SHP77 (cell line): ENCODE data around the gene CHN2.
"Not testable (repeated sequence)": the region's sequence is repeated elsewhere in the genome, so short reads cannot be mapped to it uniquely, and the experiment has no call there.

Experiments
- DNase-seq, 2 experiments: peaks; one replicate each; lab custom pipeline; 2025; lab: John Stamatoyannopoulos, UW

The CHN2 gene

DNA sequence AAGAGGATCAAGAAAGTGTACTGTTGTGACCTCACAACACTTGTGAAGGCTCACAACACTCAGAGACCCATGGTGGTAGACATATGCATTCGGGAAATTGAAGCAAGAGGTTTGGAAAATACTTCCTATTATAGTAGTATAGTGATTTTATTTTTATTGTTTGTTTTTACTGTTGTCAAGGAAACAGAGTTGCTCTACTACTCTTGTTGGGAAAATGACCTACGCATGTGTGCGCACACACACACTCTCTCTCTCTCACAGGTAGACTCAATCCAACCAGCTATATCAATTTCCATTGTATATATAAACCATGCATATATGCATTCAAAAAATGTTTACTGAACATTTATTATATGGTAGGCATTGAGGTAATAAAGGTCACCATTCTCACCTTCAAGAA lies 305.4 kb downstream of the CHN2 start:
- no peak for DNase-seq

DNA sequence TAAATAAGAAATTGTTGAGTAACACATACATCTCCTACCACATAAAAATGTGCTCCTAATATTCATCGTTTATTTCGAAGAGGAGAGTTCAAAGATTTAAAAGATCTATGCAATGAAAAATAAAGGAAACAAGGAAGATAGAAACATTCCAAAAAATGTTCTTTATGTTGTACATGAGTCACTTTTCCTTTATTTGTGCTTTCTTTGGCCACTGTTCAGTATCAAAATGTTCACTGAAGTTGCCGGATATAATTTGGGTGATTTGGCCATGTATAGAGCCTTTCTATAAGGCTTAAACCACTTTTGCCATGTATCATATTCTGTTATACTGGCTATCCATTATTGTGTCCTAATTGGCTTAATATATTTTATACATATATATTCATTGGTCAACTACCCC lies 306.1 kb downstream of the CHN2 start:
- DNase-seq: no peak

DNA sequence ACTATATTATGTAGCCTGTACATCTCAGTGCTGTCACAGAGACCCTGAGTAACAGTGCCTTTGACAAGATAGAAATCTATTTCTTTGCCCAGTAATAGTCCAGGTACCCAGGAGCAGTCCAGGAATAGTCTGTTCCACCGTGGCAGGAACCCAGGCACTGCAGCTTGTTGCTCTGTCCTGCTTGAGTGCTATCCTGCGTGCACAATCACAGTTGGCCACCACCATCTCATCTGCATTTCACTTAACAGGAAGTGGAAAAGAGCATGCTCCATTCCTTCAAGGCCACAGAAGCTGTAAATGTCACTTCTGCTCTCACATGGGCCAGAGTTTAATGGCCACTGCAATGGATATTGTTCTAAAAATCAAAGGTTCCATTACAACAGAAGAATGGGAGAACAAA lies 307.6 kb downstream of the CHN2 start:
- DNase-seq: no peak

GRCh38 chr7:29505931-29506330 lies 311.4 kb downstream of the CHN2 start:
- no peak for DNase-seq

GRCh38 chr7:29508608-29509007 lies 314.0 kb downstream of the CHN2 start:
- DNase-seq: no peak

- no peak for DNase-seq
These were observed 315.5 kb downstream of the CHN2 start for GRCh38 chr7:29510028-29510427.

- no peak for DNase-seq
These were observed 316.8 kb downstream of the CHN2 start for GRCh38 chr7:29511337-29511736.

GRCh38 chr7:29511851-29512250 lies 317.3 kb downstream of the CHN2 start:
- no peak for DNase-seq

GRCh38 chr7:29516491-29516890 lies 321.9 kb downstream of the CHN2 start:
- no peak for DNase-seq

DNA sequence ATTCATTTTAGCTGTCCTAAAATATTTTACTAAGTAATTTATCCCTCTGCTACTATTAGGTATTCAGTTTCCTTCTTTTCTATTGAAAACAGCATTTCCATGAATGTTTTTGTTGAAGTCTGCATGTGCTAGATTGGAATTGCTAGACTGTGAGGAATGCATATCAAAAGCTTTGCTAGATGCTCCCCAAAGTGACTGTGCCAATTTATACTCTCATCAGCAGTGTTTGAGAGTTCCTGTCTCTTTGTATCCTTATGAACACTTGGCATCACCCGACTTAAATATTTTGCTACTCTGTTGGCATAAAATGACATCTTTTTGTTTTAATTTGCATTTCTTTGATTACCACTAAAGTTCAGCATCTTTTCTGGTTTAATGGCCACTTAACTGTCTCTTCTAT lies 324.0 kb downstream of the CHN2 start:
- DNase-seq: no peak

DNA sequence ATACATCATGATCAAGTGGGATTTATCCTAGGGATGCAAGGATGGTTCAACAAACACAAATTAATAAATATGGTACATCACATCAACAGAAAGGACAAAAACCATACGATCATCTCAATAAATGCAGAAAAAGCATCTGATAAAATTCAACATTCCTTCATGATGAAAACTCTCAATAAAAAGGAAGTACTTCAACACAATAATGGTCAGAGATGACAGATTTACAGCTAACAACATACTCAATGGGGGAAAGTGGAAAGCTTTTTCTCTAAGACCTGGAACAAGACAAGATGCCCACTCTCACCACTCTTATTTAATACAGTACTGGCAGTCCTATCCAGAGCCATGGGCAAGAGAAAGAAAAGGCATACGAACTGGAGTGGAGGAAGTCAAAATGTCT lies 329.2 kb downstream of the CHN2 start:
- no peak for DNase-seq

DNA sequence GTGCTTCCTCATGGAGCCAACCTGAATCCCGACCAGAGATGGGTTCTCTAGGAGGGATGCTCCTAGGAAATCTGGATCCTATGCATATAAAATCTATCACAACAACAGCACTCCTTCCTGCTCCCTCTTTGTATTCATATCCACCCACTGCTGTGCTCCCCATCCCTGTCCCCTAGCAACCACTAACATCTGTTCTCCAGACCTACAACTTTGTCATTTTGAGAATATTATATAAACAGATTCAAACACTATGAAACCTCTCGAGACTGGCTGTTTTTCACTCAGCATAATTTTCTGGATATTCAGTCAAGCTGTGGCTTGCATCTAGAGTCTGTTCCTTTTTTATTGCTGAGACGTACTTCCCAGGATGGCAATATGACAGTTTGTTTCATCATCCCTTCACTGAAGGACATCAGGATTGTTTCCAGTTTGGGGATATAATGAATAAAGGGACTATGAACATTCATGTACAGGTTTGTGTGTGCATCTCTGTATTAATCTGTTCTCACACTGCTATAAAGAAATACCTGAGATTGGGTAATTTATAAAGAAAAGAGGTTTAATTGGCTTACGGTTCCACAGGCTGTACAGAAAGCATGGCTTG lies 333.0 kb downstream of the CHN2 start:
- DNase-seq: no peak

DNA sequence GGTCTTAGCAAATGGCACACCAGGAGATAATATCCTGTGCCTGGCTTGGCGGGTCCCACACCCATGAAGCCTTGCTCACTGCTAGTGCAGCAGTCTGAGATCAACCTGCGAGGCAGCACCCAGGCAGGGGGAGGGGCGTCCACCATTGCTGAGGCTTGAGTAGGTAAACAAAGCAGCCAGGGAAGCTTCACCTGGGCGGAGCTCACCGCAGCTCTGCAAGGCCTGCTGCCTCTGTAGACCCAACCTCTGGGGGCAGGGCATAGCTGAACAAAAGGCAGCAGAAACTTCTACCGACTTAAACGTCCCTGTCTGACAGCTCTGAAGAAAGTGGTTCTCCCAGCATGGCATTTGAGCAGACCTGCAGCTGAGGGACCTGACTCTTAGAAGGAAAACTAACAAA lies 334.0 kb downstream of the CHN2 start:
- not testable (repeated sequence) for DNase-seq
